Caco-2 (cell line): ENCODE data around the gene TMEM151A. TPM values are rescaled to one million over a fixed set of nuclear protein-coding genes. Genes with fewer than 3 reads are reported as not detected.

Source experiments
- BruUV-seq: library from RNA; stranded (reverse); fragments of 400-500 nt; replicated peaks from 2 replicates; lab custom pipeline; 2021; lab: Mats Ljungman, UMichigan
- CTCF ChIA-PET: fragments of 300-600 bp; sonication (Branson Sonifier 250); formaldehyde crosslinking; loops from one replicate; lab custom pipeline; 2022; ENCODE audit warnings: antibody characterized with exemption; lab: Charles Lee
- POLR2A ChIA-PET: fragments of 300-600 bp; sonication (Branson Sonifier 250); formaldehyde crosslinking; loops from one replicate; lab custom pipeline; 2022; ENCODE audit warnings: antibody characterized with exemption; lab: Charles Lee
- DNase-seq, 2 experiments: peaks; one replicate each; pipeline versions ENCODE4 v3.0.0 to v3.0.0-alpha.2; 2020 to 2022
- H3K27me3 ChIP-seq: replicated peaks from 2 replicates; pipeline ENCODE4 v1.6.0; 2011; ENCODE audit warnings: low read length; ENCODE audit not compliant: control insufficient read depth, insufficient read depth
- H3K36me3 ChIP-seq: 2 replicates; pipeline ENCODE4 v1.5.1; 2011; ENCODE audit warnings: low read length; ENCODE audit not compliant: control insufficient read depth, insufficient read depth
- H3K4me1 ChIP-seq: fragments of 250-450 bp; sonication (Bioruptor Pico); 2 replicates; pipeline ENCODE4 v1.5.1; 2020; ENCODE audit warnings: mild to moderate bottlenecking
- H3K4me3 ChIP-seq: 2 replicates; pipeline ENCODE4 v1.5.1; 2011; ENCODE audit warnings: low read depth, mild to moderate bottlenecking, control low read depth, low read length
- H3K9me3 ChIP-seq: fragments of 250-450 bp; sonication (Bioruptor Pico); 2 replicates; pipeline ENCODE4 v1.5.1; 2020; ENCODE audit warnings: mild to moderate bottlenecking, moderate library complexity
- H3K27ac Mint-ChIP-seq: one replicate; pipeline ENCODE4 v1.8.0; 2022; ENCODE audit warnings: mixed read lengths; ENCODE audit not compliant: unreplicated experiment
- H3K27me3 Mint-ChIP-seq: one replicate; pipeline ENCODE4 v1.8.0; 2022; ENCODE audit warnings: mixed read lengths; ENCODE audit not compliant: insufficient read depth, unreplicated experiment
- H3K36me3 Mint-ChIP-seq: one replicate; pipeline ENCODE4 v1.8.0; 2022; ENCODE audit warnings: mild to moderate bottlenecking, mixed read lengths; ENCODE audit not compliant: insufficient read depth, unreplicated experiment
- H3K4me1 Mint-ChIP-seq: one replicate; pipeline ENCODE4 v1.8.0; 2022; ENCODE audit warnings: low read depth, mixed read lengths; ENCODE audit not compliant: unreplicated experiment
- H3K4me3 Mint-ChIP-seq: one replicate; pipeline ENCODE4 v1.8.0; 2022; ENCODE audit warnings: mild to moderate bottlenecking, moderate library complexity, mixed read lengths; ENCODE audit not compliant: unreplicated experiment
- H3K9me3 Mint-ChIP-seq: one replicate; pipeline ENCODE4 v1.8.0; 2022; ENCODE audit warnings: mixed read lengths; ENCODE audit not compliant: unreplicated experiment
- CTCF ChIP-seq, 2 experiments: fragments of 200-600 bp in 1 of 2; IDR thresholded peaks; 1 replicate in 1 of 2; 2 replicates in 1 of 2; pipeline versions ENCODE4 v1.5.1 to v1.8.0; 2011 to 2022; ENCODE audit warnings: antibody characterized with exemption in 1 of 2, control low read depth in 1 of 2, inconsistent platforms in 1 of 2, low read depth in 1 of 2, low read length in 1 of 2, mild to moderate bottlenecking in 1 of 2, moderate library complexity in 1 of 2; ENCODE audit not compliant: insufficient read depth in 1 of 2, severe bottlenecking in 1 of 2, unreplicated experiment in 1 of 2
- intact Hi-C: fragments of 100-400 bp; cut with micrococcal nuclease; formaldehyde crosslinking; loops from one replicate; pipeline ENCODE4 v1.10.0; 2022; ENCODE audit not compliant: unreplicated experiment
- total RNA-seq: library from RNA; stranded (reverse); gene quantifications from 2 replicates; pipeline ENCODE4 v1.2.3, GENCODE V29; 2022

Gene TMEM151A
- total RNA-seq, 1 experiment from 2014 or later, result 0.68 TPM

GRCh38 chr11:66267039-66267378, 24.7 kb upstream of the TMEM151A start:
- H3K4me3 Mint-ChIP-seq, result peak overlapping the region; percentile 92
- peaks cover 8% of the 10 kb centered on the region for H3K4me1 Mint-ChIP-seq
- no TSS peak for BruUV-seq
- no peaks in the 10 kb centered on the region for H3K27me3 ChIP-seq
- peaks cover 48% of the 10 kb centered on the region for H3K36me3 Mint-ChIP-seq
- H3K36me3 ChIP-seq, result no peaks in the 10 kb centered on the region
- ChIA-PET POLR2A (interaction anchor here (0.7 to 1.3 kb wide), 3 partner anchors 22 to 46 kb away, joined by 3 to 7 read pairs (median 3); partner anchors contain the start of gene YIF1A), CTCF (interaction anchor here (0.6 to 1.4 kb wide), 4 partner anchors 22 to 69 kb away, joined by 3 to 7 read pairs (median 4); partner anchors contain the start of genes RIN1 and YIF1A)
- no peaks in the 10 kb centered on the region for H3K9me3 Mint-ChIP-seq
- intact Hi-C loops, result no loop called here
- peak overlapping the region; percentile 74 for H3K4me3 ChIP-seq
- peak overlapping the region; percentile 87 for H3K27ac Mint-ChIP-seq
- no peaks in the 10 kb centered on the region for H3K9me3 ChIP-seq
- no peak for TF ChIP-seq CTCF (IDR thresholded peaks at IDR 0.05; ENCODE audit: insufficient read depth in 1 of 2, low read depth in 1 of 2, low read length in 1 of 2, severe bottlenecking in 1 of 2, unreplicated experiment in 1 of 2)
- H3K27me3 Mint-ChIP-seq, result no peaks in the 10 kb centered on the region
- no peaks in the 10 kb centered on the region for H3K4me1 ChIP-seq
- no peak for DNase-seq

- peak; percentile 88 to 89 for DNase-seq
- Histone ChIP-seq H3K27me3 (no peaks in the 10 kb centered on the region), H3K4me3 (peak overlapping the region; percentile 74), H3K4me1 (no peaks in the 10 kb centered on the region), H3K9me3 (no peaks in the 10 kb centered on the region), H3K36me3 (no peaks in the 10 kb centered on the region)
- Mint-ChIP-seq H3K9me3 (no peaks in the 10 kb centered on the region), H3K4me1 (peaks cover 8% of the 10 kb centered on the region), H3K27me3 (no peaks in the 10 kb centered on the region), H3K36me3 (peaks cover 54% of the 10 kb centered on the region), H3K4me3 (peak overlapping the region; percentile 92), H3K27ac (peak overlapping the region; percentile 87)
- intact Hi-C loops, result loop anchor here (1.0 kb wide), 4 partner anchors 9 to 45 kb away; partner anchors contain the start of gene YIF1A
- POLR2A ChIA-PET, result interaction anchor here (0.6 to 1.3 kb wide), 4 partner anchors 22 to 69 kb away, joined by 3 to 7 read pairs (median 3); partner anchors contain the start of gene YIF1A
- CTCF ChIA-PET, result interaction anchor here (0.5 to 2.1 kb wide), 7 partner anchors 21 to 845 kb away, joined by 3 to 9 read pairs (median 4); partner anchors contain the start of genes RIN1 and YIF1A
- BruUV-seq, result no TSS peak
- peak; percentile 18 to 30 for TF ChIP-seq CTCF (IDR thresholded peaks at IDR 0.05; ENCODE audit: insufficient read depth in 1 of 2, low read depth in 1 of 2, low read length in 1 of 2, severe bottlenecking in 1 of 2, unreplicated experiment in 1 of 2)
Observed at GRCh38 chr11:66267379-66268243, 24.1 kb upstream of the TMEM151A start.

GRCh38 chr11:66268244-66268951, 23.3 kb upstream of the TMEM151A start, which contains the start of gene RAB1B:
Gene RAB1B (plus strand): TSS chr11:66268639. CDS start chr11:66268680, 41 bp downstream.
- peaks cover 8% of the 10 kb centered on the region for H3K4me1 Mint-ChIP-seq
- no TSS peak for BruUV-seq
- POLR2A ChIA-PET, result interaction anchor here (1.3 kb wide), 1 partner anchor 21 kb away, joined by 7 read pairs; the partner anchor contains the start of gene YIF1A
- no peaks in the 10 kb centered on the region for H3K27me3 Mint-ChIP-seq
- no peaks in the 10 kb centered on the region for H3K9me3 Mint-ChIP-seq
- peak within 1 kb of the TSS; percentile 87 for H3K27ac Mint-ChIP-seq
- no peak for TF ChIP-seq CTCF (IDR thresholded peaks at IDR 0.05; ENCODE audit: insufficient read depth in 1 of 2, low read depth in 1 of 2, low read length in 1 of 2, severe bottlenecking in 1 of 2, unreplicated experiment in 1 of 2)
- no peaks in the 10 kb centered on the region for H3K4me1 ChIP-seq
- peak within 1 kb of the TSS; percentile 78 for H3K4me3 ChIP-seq
- peak within 1 kb of the TSS; percentile 92 for H3K4me3 Mint-ChIP-seq
- intact Hi-C loops, result loop anchor here (1.0 kb wide), 4 partner anchors 9 to 44 kb away; partner anchors contain the start of gene YIF1A
- no peaks in the 10 kb centered on the region for H3K27me3 ChIP-seq
- H3K36me3 Mint-ChIP-seq, result peaks cover 55% of the 10 kb centered on the region
- DNase-seq, result peak; percentile 100
- CTCF ChIA-PET, result interaction anchor here (0.5 to 2.1 kb wide), 8 partner anchors 16 to 845 kb away, joined by 3 to 9 read pairs (median 4); partner anchors contain the start of genes RIN1 and YIF1A
- no peaks in the 10 kb centered on the region for H3K9me3 ChIP-seq
- peaks cover 1% of the 10 kb centered on the region; the same call in 1 of the 2 replicates for H3K36me3 ChIP-seq
